GM19043 (cell line): ENCODE data around the gene AMDHD2.

Experiments
- ATAC-seq: cut with Tn5 transposase; IDR thresholded peaks from one replicate; pipeline ENCODE4 v1.9.1; 2021; ENCODE audit warnings: low read depth; ENCODE audit not compliant: unreplicated experiment

Gene AMDHD2

GRCh38 chr16:2482708-2483534 is 37.2 kb upstream of the AMDHD2 start:
- no peak for ATAC-seq

GRCh38 chr16:2483939-2484897 is 36.0 kb upstream of the AMDHD2 start:
- ATAC-seq, result no peak

- no peak for ATAC-seq
Measured at GRCh38 chr16:2484898-2485508, 35.2 kb upstream of the AMDHD2 start.

- no peak for ATAC-seq
Measured at GRCh38 chr16:2485811-2486507, 34.2 kb upstream of the AMDHD2 start.

GRCh38 chr16:2486645-2487516 is 33.3 kb upstream of the AMDHD2 start:
- ATAC-seq, result no peak

GRCh38 chr16:2487517-2487842 is 32.7 kb upstream of the AMDHD2 start:
- ATAC-seq, result no peak

GRCh38 chr16:2487903-2488531 is 32.2 kb upstream of the AMDHD2 start:
- no peak for ATAC-seq

- no peak for ATAC-seq
Measured at GRCh38 chr16:2489581-2489980, 30.6 kb upstream of the AMDHD2 start.

- ATAC-seq, result no peak
Measured at GRCh38 chr16:2490190-2491105, 29.7 kb upstream of the AMDHD2 start.

GRCh38 chr16:2492292-2492691 is 27.9 kb upstream of the AMDHD2 start:
- ATAC-seq, result no peak

- no peak for ATAC-seq
Measured at GRCh38 chr16:2493605-2494004, 26.6 kb upstream of the AMDHD2 start.

GRCh38 chr16:2494616-2495015 is 25.6 kb upstream of the AMDHD2 start:
- ATAC-seq, result no peak

- no peak for ATAC-seq
Measured at GRCh38 chr16:2495041-2495440, 25.1 kb upstream of the AMDHD2 start.

GRCh38 chr16:2496223-2497115 is 23.7 kb upstream of the AMDHD2 start:
- ATAC-seq, result no peak

GRCh38 chr16:2497116-2497630 is 23.0 kb upstream of the AMDHD2 start:
- ATAC-seq, result no peak

GRCh38 chr16:2497695-2498484 is 22.3 kb upstream of the AMDHD2 start:
- ATAC-seq, result no peak
